HTR-8/SVneo (cell line): Measurements from ENCODE around the gene PYDC1.
A peak's percentile ranks its signal among the peaks of the same experiment; 100 is the strongest.
"Not testable (repeated sequence)": the region's sequence is repeated elsewhere in the genome, so short reads cannot be mapped to it uniquely, and the experiment has no call there.

Source experiments
- DNase-seq: peaks from one replicate; pipeline ENCODE4 v3.0.0; 2011; ENCODE audit warnings: low spot score, mixed read lengths; ENCODE audit not compliant: insufficient read length
- FAIRE-seq: peaks from 2 replicates; lab custom pipeline; 2011; peaks lifted over from hg19 to GRCh38; lab: Jason Lieb, UNC

The PYDC1 gene

DNA sequence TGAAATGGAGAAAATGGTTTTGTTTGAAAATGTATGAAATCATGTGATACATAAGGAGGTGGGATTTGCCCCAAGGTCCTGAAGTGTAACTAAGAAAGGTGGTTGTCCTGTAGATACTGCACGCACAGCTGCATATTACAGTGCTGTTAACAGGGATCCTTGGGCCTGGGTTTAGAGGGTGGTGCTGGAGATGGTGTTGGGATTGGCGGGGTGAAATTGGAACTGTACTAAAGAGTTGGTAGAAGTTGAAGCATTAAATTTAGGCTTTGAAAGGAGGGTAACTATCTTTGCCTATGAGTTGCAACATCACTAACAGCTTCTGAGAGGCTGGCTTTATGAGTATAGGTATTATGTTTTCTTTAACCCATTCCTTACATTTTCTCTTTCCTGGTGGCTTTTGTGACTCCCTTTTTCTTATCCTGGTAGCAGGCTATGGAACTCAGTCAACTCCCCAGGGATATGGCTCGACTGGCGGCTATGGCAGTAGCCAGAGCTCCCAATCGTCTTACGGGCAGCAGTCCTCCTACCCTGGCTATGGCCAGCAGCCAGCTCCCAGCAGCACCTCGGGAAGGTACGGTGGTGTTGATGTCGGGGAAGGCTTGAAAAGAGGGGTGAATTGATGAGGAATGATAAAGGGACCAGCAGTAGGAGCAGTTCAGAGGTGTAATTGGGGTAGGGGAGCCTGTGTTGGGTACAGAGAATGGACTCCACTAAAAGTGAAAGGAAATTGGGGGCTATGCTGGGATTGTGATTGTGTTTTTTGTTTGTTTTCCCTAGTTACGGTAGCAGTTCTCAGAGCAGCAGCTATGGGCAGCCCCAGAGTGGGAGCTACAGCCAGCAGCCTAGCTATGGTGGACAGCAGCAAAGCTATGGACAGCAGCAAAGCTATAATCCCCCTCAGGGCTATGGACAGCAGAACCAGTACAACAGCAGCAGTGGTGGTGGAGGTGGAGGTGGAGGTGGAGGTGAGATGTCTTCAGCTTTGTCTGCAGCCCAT is 33.2 kb downstream of the PYDC1 start:
- no peak for FAIRE-seq
- DNase-seq: no peak

DNA sequence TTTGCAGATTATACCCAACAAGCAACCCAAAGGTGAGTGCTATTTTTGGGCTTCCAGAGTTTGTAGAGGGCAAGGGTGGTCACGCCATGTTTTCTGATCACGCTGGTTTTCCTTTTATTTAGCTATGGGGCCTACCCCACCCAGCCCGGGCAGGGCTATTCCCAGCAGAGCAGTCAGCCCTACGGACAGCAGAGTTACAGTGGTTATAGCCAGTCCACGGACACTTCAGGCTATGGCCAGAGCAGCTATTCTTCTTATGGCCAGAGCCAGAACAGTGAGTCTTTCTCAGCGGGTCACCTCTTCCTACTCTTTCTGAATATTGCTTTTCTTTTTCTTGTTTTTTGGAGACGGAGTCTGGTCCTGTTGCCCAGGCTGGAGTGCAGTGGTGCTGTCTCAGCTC is 34.5 kb downstream of the PYDC1 start:
- FAIRE-seq (no peak), DNase-seq (no peak)

DNA sequence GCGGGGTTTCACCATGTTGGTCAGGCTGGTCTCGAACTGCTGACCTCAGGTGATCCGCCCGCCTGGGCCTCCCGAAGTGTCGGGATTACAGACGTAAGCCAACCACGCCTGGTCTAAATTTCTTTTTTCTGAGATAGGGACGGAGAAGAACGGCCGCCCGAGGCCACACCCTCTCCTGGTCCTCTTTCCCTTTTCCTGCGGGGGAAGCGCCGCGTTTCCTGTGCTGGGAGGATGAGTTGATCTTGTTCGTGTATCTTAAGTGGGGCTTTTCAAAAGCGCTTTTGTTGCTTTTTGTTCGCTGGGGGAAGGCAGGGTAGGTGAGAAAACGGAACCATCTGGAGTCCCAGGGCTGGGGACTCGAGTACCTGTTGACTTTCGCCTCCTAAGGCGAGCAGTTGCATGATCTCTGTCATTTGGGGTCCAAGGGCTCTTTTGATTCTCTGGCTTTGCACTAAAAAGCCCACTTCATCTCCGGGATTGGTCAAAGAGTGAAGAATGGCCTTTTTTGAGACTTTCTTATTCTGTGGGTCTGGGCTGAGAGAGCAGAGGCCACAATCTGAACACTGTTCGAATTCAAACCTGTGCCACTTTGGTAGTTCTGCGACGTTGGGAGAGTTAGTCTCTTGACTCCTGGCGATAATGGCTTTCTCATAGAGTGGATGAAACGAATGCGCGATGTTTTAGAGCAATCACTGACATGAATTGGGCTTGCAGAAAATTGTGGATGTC is 35.7 kb downstream of the PYDC1 start:
- no peak for DNase-seq
- no peak for FAIRE-seq

DNA sequence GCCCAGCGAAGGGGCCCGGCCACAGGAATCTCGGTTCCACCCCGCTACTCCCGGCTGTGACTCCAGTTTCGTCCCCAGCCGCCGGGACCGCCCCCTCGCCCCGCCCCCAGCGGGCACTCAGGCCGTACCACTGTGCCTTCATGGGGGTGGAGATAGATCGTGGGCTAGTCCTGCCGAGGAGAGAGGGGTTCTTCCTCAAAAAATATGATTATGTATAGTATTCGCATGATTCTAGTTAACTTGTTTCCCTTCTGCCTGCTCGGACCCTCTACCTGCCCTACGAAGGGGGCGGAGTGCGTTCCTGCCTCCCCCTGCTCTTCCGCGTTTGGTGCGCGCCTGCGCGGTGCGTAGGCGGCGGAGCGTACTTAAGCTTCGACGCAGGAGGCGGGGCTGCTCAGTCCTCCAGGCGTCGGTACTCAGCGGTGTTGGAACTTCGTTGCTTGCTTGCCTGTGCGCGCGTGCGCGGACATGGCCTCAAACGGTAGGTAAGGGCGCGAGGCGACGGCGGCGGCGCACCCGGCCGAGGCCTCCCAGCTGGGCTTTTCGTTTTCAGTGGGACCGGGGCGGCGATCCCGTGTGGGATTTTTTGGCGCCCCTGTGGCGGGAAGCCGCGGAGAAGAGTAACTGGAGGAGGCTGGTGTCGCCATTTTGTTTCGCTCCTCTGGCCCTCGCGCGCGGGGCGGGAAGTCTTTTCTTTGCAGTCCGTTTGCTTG is 37.0 kb downstream of the PYDC1 start, which contains the start of gene FUS:
TSS of gene FUS (plus strand) at position 393 of the 713 bp plus-strand sequence. CDS start at position 469, 76 bp downstream.
- peak; percentile 99 for DNase-seq
- peak; percentile 93 for FAIRE-seq

DNA sequence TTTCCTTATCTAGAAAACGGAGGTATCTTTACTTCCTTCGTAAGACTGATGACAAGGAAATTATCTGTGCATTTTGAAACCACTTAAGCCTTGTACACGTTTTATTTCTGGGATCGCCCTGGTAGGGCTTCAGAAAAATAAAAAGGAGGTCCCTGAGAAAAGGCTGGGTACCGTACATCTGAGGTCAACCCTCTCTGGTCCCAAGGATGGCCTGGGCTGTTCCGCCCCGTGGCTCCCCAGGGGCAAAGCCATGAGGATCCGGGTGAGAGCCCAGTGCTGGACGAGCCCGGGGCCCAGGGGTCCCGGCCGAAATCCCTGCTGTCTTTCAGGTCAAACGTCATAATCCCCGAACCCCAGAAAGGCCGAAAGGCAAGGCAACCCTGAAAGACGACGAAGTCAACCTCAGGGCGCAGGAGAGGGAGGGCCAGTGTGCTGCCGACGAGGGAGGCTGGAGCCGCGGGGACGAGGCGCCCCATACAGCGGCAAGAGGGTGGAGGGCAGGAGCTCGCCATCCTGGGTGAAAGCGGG is 37.7 kb downstream of the PYDC1 start:
- DNase-seq (no peak), FAIRE-seq (no peak)

DNA sequence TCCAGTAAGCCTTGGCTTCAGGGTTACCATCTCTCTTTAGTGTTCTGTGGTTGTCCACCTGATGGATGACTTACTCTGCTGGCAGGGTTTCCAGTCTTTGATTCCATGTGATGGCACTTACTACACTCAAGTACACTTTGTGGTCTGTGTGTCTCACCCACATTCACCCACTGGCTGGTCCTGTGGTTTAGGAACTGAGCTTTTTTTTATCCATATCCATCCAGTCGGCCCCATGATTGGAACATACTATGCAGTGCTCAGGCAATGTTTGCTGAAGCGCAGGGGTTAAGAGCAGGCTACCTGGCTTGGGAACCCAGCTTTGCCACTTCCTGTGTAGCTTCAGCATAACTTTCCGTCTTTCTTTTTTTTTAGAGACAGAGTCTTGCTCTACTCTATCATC is 39.8 kb downstream of the PYDC1 start:
- FAIRE-seq (no peak), DNase-seq (no peak)

DNA sequence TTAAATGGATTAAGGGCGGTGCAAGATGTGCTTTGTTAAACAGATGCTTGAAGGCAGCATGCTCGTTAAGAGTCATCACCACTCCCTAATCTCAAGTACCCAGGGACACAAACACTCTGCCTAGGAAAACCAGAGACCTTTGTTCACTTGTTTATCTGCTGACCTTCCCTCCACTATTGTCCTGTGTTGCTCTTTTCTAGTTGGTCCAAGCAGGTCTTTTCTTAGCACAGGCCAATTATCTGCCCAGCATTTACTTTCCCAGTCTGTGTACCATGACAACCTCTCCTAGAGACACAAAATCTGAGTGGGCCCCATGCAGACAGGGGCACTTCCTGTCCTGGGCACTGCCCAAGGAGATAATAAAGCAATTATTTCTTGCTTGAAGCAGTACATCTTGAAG is 46.9 kb downstream of the PYDC1 start:
- not testable (repeated sequence) for FAIRE-seq, DNase-seq

DNA sequence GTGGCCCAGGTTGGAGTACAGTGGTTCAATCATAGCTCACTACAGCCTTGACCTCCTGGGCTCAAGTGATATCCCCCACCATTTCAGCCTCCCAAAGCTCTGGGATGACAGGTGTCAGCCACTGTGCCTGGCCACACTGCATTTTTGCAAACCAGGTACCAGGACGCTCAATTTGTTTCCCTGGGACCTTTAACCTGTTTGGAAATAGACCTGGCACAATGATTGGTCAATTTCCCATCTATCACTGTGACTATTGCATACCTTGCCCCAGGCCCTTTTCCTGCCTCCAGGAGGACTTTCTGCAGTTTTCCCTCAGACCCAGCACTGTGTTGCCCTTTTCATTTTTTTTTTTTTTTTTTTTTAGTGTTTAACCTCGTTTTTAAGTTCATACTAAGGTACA is 48.1 kb downstream of the PYDC1 start:
- FAIRE-seq (no peak), DNase-seq (no peak)

DNA sequence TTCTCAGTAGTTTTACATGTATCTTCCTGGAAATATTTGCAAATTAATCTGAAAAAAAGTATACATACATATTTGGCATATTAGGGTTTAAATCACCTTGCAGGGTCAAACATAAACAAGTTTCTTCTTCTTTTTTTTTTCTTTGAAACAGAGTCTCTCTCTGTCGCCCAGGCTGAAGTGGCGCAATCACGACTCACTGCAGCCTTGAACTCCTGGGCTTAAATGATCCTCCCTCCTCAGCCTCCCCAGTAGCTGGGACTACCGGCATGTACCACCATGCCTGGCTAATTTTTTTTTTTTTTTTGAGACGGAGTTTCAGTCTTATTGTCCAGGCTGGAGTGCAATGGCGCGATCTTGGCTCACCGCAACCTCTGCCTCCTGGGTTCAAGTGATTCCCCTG is 49.6 kb downstream of the PYDC1 start:
- no peak for FAIRE-seq
- DNase-seq: no peak
